ENCODE measurements around the gene ACOXL.
"Not testable (repeated sequence)": the region's sequence is repeated elsewhere in the genome, so short reads cannot be mapped to it uniquely, and the experiment has no call there.

Gene ACOXL

DNA sequence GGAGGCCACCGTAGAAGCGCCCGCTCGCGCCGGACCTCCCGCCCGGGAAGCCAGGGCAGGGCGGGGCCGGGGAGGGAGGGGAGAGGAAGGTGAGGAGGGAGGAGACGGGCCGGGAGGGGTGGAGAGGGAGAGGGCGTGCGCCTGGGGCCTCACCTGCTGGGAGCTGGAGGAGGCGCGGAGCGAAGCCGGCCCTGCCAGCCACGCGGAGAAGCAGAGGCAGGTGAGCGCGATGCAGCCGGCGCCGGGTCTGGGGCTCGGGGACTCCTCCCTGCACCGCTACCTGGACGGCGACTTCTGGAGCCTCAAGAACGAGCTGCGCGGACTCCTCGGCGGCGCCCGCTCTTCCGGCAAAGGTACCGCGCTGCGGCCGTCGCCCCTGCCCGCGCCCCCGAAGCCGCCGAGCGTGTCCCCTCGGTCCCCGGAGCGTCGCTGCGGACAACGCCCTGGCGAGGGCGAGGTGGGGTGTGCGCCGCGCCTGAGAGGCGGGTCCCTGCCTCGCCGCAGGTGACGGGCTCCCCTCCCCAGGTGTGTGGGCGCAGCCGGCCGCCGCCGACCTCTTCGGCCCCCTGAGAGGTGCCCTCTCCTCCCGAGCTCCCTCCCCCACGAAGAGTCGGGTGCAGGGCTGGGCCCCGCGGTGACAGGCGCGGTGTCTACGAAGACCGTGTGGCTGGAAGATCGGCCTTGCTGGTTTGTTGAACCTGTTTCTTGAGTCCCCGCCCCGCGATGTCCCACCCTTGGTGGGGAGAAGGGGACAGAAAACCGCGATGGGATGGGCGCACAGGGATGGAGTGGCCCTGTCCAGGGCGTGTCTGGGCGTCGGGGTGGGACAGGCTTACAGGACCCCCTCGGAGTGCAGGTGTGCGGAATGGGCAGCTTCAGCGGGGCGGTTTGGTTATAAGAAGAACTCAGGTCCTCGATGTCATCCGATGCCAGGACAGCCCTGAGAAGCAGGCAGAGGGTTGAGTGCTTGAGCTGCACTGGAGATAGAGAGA, at the start of gene ACOXL:
ACOXL (plus strand) TSS at position 152 of the 992 bp plus-strand sequence. CDS start 35,817 bp downstream, outside the sequence.
- DNase-seq, result no peak

DNA sequence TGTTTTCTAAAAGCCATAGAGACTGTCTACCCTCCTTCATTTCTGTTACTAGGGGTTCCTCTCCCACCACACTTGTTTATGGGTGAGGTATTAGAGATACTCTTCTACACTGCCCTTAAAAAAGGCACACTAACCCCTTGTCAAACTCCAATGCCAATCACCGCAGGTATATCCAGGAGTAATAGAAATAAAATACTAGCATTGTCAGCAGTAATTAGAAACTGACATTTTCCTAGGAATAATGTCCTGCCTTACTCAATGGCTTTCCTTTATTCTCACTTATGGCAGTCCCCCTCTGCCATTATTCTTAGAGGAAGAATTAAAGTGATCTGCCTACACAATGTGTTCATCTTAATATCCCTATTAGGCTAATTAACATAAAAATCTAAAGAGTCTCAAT, 49.5 kb upstream of the ACOXL start:
- no peak for DNase-seq

DNA sequence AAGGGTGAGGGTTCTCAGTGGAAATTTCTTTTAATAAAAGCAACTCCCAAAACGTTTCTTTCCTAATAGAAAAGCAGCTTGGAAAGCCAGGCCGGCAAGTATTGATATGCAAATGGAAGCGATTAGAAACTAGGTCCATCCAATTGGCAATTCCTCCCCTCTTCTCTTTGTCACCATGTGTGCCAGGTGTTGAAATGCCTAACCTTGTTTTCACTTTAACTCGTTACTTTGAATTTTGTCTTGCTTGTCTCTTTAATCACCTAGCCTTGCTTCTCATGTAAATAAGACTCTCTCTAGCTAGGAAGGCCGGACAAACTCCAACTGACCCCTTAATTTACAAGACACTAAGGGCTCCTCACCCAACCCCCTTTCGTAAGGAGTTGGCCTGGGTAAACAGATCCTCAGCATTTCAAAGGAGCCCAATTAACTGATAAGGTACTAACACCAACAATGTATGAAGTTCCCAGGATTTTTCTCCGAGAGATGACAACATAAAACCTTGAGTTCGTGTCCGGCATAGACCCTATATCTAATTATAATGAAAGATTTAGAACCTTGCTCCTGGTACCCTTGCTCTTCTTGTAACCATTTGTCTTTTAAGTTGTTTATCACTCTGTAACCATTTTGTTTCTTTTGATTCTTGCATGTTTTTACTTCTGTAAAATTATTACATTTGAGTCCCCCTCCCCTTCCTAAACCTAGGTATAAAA, 44.4 kb upstream of the ACOXL start:
- DNase-seq, result not testable (repeated sequence)

DNA sequence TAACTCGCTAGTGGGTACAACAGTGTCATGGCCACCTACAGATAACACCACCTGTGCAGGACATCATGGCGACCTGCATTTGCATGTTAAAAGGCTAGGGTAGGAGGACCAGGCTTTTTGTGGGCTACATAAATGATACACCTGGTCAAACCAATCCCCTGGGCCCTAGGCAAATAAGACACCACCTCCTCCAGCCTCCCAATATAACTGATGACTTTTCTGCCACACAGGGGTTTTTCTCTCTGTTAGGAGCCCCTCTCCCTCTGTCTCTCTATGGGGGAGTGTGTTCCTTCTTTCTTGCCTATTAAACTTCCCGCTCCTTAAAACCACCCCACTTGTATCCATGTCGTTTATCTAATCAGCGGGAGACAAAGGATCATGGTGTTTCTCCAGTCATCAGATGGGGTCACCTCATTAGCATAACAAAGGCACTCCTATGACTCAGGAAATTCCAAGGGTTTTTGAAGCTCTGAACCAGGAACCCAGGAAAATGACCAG, 43.7 kb upstream of the ACOXL start:
- no peak for DNase-seq

DNA sequence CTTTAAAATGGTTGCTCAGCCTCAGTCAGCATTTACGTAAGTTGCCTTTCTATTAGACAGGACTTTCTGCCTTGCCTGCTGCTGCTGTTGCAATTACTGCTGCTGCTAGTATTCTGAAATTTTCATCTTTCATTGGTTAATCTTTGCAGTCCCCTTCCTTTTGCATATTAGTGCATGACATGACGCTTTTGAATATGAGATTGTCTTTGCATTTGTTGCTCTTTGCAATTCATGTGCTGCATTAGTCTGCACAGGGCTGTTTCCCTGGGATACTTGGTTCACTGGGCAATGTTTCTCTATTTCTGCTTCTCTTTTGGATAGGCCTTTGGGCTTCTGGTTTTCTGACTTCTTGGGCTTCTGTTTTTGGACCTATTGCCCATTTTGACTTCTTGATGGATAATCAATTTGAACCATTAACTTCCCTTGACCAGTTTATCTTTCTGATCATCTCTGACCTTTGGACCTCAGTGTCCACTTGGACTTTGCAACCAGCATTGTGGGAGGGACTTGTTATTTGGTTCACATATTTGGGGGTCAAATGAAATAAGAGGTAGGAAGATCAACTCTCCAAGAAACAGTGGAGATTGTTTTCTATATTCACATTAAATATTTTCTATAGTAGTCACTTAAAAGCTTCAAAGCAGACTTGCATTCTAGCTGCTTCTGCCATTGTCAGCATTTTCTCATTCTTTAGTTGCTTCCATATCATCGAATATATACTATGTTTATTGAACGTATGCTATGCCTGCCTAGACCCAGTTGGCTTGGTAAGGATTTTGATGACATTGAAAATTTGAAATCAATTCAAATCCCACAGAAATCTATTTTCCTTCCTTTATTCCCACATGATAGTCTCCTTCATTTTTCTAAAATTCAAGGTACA, 42.0 kb upstream of the ACOXL start:
- DNase-seq, result no peak

DNA sequence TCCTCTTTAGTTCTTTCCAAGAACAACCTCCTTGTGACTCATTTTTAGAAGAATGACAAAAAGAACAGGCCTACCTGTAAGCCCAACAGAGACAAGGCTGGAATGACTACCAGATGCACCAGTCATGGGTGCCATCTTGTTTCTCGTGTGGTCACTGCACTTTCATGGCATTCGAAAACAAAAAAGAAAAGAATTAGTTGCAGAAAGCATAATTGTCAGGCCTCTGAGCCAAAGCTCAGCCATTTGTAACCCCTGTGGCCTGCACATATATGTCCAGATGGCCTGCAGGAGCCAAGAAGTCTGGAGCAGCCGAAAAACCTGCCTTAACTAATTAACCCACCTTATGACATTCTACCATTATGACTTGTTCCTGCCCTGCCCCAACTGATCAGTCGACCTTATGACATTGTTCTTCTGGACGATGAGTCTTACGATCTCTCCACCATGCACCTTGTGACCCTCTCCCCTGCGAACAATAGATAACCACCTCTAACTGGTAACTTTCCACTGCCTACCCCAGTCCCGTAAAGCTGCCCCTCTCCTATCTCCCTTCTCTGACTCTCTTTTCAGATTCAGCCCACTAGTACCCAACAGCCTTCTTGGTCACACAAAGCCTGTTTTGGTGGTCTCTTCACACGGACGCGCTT, 40.6 kb upstream of the ACOXL start:
- DNase-seq, result no peak

DNA sequence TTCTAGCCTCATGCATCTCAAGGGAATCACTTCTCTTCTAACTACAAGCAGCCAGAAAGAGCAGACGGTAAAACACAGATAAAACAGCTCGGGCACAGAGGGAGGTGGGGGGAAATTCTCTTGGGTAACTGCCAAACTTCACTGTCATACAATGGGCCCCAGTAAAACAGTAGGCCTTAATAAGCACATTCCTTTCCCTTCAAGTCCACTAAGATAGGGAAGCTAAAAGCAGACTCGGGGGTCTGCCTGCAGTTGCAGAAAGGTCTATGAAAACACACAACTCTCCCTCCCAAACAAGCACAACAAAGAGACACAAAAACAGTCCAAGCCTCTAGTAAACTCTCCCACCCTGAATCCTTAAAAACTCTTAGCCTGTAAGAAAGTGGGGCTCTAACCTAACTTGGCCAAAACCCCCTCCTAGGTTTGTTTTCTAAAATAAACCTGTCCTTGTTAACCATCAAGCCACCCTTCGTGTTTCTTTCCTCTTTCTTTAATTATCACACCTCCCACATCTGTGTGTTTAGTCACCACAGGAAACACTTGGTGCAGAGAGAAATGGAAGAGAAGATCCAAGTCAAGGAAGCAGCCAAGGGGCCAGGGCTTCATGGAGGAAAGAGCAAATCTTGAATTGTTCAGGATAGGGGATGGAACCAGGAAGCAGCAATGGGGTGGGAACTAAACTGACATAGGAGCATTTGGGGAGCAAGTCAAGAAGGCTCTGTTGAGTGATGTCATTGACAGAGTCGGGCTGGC, 37.1 kb upstream of the ACOXL start:
- DNase-seq, result not testable (repeated sequence)

DNA sequence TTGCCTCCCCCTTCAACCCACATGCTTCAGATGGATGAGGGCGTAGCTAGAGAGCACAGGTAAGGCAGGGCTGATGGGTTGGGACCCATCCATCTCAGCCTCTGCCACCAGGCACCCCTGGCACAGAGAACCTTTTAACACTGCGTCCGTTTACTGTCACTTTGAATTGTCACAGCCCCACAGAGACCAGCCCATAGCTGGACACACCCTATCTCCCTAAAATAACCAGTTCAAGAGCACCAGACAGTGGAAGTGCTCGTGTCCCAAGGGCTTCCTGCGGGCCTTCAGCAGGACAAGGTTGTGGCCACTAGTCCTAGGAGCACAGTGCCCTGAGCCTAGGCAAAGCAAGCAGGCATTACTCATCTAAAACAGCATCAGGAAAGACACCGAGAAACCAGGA, 34.1 kb upstream of the ACOXL start:
- DNase-seq, result not testable (repeated sequence)

DNA sequence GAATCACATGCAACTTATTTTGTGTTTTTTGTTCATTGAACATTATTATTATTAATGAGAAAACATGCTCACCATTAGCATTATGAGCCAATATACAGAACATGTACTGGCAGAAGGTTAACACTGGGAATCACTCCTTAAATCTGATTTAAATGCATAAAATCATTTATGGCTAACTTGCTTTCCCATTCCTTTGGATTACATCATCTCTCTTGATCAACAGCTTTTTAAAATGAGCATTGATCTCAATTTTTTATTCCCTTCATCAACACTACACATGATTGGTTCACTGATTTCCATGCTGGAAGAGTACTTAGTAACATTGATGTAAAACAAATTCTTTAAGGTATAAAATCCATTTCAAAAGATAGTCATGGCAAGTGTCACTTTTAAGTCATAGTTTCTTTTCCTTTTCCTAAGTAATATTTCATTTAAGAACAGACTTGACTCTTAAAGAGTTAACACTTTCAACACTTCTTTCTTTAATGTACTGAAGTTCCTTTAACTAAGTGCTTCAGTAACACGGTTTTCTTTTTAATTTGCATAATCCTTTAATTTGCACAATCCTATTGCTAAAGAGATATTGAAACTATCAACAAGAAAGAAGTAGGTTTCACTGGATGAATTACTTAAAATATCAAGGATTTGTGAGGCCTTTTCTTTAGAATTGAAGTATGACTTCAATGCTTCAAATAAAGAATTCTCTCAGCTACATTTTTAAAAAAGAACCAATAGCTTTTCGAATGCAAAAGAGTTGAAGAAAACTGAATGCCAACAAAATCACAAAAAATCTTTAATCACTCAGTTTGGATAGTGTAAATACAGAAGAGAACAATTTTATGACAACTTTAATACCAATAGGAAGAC, 29.6 kb upstream of the ACOXL start:
- DNase-seq, result no peak

DNA sequence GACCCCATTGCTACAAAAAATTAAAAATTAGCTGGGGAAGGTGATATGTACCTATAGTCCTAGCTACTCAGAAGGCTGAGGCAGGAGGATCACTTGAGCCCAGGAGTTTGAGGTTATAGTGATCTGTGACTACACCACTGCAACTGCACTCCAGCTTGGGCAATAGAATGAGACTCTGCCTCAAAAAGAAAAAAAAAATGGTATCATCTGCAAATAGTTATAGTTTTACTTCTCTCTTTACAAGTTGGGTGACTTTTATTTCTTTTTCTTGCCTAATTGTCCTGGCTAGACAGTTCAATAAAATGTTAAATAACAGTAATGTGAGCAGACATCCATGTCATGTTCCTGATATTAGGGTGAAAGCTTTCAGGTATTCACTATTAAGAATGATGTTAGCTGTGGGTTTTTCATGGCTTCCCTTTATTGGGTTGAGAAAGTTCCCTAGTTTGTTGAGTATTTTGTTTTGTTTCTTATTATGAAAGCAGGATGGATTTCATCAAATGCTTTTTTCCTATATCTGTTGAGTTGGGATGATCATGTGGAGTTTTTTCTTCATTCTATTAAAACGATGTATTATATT, 24.9 kb upstream of the ACOXL start:
- no peak for DNase-seq

DNA sequence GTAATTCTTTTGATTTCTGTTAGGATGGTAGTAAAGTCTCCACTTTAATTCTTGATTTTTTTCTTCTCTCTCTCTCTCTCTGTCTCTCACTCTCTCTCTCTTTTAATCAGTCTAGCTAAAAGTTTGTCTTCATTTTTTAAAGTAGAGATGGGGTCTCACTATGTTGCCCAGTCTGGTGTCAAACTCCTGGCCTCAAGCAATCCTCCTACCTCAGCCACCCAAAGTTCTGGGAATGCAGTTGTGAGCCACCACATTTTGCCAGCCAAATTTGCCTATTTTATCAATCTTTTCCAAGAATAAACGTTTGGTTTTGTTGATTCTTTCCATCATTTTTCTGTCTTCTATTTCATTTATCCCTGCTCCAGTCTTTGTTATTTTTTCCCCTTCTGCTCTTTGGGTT, 23.9 kb upstream of the ACOXL start:
- DNase-seq, result no peak

DNA sequence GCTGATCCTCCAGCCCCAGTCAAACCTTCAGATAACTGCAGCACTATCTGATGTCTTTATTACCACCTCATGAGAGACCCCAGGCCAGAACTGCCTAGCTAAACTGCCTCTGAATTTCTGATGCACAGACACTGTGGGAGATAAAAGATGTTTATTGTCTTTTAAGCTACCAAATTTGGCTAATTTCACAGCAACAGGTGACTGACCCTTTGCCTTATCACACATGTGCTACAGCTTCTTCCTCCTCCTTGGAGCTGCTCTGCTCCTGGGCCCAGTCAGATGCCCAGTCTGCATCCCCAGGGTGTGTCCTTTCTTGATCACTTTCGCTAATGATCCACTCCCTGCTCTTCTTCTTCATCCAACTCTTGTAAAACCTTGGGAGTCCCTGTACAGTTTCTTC, 19.6 kb upstream of the ACOXL start:
- no peak for DNase-seq

DNA sequence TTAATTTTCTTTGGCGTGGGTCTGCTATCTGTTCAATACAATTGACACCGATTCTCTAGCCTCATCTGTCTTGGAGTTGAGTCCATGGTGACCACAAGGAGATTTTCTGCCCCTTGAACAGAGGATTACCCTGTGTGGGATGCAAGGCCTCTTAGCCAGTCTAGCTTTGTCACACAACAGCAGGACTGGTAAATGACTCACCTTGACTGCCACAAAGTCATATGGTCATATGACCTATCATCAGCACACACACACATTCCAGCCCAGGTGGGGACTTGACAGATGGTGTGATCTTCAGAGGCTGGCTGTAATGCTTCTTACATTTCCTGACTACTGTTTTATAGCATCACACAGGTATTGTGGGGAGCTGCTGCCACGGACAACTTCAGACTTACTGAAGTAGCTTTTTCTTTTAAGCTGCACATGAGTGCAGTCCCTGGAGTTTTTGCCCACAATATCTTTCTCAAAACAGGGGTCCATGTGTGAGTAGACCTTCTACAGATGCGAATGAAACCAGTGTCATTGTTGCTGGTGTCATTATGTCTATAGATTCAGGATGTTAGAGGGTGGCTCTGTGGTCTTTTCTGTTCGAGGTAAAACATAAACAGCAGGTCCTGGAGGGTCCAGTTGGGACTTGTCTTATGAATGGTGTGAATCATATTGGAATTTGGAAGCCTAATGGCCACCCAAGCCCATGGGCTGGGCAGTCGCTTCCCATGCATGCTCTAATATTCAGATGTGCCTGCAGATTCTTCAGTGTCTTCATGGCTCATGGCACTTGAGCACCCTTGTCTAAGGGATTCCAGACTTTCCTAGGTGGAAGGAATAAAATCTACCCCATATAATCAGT, 18.6 kb upstream of the ACOXL start:
- DNase-seq, result no peak

DNA sequence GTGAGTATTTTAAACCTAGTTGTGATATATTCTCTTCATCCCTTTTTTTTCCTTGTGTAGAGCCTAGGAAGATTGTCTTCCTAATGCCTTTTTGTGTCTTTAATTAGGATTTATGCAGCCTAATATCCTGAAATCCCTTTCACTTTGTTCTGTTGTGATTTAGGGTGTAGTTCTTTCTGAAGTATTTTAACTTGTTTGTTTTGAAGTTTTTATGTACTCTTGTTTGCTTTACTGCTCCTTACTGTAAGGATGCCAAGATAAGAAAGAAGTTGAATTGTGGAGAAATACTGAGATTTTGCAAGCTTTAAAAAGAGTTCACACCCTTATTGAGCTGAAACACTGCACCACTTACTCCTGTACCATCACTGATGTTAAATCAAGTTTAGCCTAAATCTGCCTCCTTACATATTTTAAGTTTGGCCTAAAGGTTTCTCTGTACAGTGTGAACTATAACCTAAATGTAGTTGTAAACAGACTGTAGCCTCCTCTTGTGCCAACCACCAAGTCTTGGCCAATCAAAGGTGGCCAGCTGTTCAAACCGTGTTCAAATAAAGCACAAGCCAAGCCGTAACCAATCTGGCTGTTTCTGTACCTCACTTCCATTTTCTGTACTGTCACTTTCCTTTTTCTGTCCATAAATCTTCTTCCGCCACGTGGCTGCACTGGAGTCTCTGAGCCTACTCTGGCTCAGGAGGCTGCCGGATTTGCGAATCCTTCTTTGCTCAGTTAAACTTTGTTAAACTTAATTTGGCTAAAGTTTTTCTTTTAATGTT, 17.7 kb upstream of the ACOXL start:
- no peak for DNase-seq

DNA sequence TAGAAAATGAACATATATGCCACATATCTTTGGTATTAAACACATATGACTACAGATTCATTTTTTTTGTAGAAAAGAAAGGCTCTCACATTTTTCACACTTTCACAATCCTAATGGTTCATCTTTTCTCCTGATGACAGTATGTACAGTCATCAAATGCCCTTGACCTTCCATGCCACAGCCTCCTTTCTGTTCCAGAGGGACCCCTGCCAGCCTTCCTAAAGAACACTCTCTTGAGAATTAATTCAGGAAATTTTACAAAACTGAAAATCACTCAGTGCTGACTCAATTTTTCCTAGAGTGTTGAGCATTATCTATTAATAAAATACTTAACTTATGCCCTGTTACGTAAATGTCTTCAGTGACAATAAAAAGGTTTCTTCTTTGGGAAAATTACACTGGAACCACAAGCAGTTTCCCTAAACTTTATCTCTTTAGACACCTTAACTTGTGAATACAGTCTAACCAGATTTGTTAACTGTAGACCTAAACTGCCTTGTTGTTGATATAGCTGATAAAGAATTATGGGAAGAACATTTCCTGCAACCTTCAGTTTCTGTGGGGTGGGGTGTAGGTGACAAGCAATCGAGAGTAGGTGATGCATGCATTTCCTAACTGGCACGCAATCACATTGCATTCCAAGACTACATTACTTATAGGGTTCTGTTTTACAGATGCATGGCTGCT, 15.3 kb upstream of the ACOXL start:
- DNase-seq, result no peak

DNA sequence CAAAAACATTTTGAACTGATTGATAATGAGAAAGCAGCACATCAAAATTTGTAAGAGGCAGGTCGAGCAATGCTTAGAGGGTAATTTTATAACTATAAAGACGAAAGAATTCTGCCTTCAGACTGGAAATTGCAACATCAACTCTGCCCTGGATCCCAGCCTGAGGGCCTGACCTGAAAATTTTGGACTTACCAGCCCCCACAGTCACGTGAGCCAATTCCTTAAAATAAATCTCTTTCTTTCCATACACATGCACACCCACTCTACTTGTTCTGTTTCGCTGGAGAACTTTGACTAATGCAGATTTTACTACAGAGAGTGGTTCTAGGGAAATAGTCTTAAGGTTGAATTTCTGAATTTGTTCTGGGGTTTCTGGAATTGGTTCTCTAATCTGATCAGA, 14.6 kb upstream of the ACOXL start:
- no peak for DNase-seq

DNA sequence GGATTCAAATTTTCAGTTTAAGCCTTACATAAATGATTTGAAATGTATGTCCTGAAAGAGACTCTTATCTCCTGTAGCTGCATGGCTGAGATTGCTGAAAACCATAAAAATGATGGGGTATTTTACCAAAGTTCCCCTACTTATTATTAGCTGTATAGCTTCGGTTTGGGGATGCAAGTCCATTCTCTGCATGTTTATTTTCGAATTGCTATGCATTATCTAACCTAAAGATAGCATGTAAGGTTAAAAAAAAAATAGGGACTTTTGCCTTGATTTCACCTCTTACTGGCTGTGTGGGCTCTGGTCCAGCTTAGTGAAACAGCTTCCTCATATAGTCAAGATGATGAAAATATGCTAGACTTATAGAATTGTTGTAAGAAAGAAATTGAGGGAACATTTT, 14.0 kb upstream of the ACOXL start:
- DNase-seq, result no peak

DNA sequence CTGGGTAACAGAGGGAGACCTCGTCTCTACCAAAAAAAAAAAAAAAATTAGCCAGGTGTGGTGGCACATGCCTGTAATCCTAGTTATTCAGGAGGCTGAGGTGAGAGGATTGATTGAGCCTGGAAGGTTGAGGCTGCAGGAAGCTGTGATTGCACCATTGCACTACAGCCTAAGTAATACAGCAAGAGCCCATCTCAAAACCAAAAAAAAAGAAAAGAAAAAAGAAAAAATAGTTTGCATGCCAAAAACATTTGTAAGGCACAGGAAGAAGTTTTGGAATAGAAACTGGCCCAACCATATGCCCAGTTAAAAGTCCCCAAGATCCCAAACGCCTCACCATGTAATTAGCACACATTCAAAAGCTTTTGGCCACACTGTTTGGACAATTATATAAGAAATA, 13.4 kb upstream of the ACOXL start:
- DNase-seq, result no peak

Measured in activated CD4-positive, CD25-positive, alpha-beta regulatory T cell (primary cell).